GM19438 (cell line): Measurements from ENCODE around the gene PAM16.

Experiments
- ATAC-seq: cut with Tn5 transposase; IDR thresholded peaks from one replicate; pipeline ENCODE4 v1.9.1; 2021; ENCODE audit warnings: low read depth; ENCODE audit not compliant: unreplicated experiment

Gene PAM16

GRCh38 chr16:4372001-4372577, 21.0 kb upstream of the PAM16 start:
- peak; percentile 30 for ATAC-seq

GRCh38 chr16:4371357-4372000, 20.4 kb upstream of the PAM16 start, which contains the start of gene VASN:
TSS of gene VASN (plus strand) at chr16:4371848. CDS start at chr16:4380878, 9,030 bp downstream.
- ATAC-seq, result peak; percentile 65

GRCh38 chr16:4370570-4371356, 19.6 kb upstream of the PAM16 start:
- no peak for ATAC-seq

GRCh38 chr16:4370151-4370550, 19.0 kb upstream of the PAM16 start:
- no peak for ATAC-seq

GRCh38 chr16:4369007-4369733, 18.0 kb upstream of the PAM16 start:
- ATAC-seq, result no peak

- ATAC-seq, result no peak
Observed at GRCh38 chr16:4367393-4367856, 16.3 kb upstream of the PAM16 start.

- ATAC-seq, result no peak
Observed at GRCh38 chr16:4366016-4366415, 14.9 kb upstream of the PAM16 start.

GRCh38 chr16:4365615-4366014, 14.5 kb upstream of the PAM16 start:
- no peak for ATAC-seq

- peak; percentile 69 for ATAC-seq
Observed at GRCh38 chr16:4365014-4365406, 13.9 kb upstream of the PAM16 start.

GRCh38 chr16:4364196-4365013, 13.3 kb upstream of the PAM16 start:
- no peak for ATAC-seq

GRCh38 chr16:4362476-4363135, 11.5 kb upstream of the PAM16 start:
- ATAC-seq, result no peak

GRCh38 chr16:4361944-4362311, 10.8 kb upstream of the PAM16 start:
- ATAC-seq, result no peak

- ATAC-seq, result no peak
Observed at GRCh38 chr16:4361033-4361943, 10.2 kb upstream of the PAM16 start.

- ATAC-seq, result no peak
Observed at GRCh38 chr16:4360538-4361021, 9.5 kb upstream of the PAM16 start.

- ATAC-seq, result no peak
Observed at GRCh38 chr16:4359914-4360313, 8.8 kb upstream of the PAM16 start.

- no peak for ATAC-seq
Observed at GRCh38 chr16:4358831-4359561, 7.9 kb upstream of the PAM16 start.

- no peak for ATAC-seq
Observed at GRCh38 chr16:4358236-4358635, 7.1 kb upstream of the PAM16 start.

- ATAC-seq, result no peak
Observed at GRCh38 chr16:4356820-4357219, 5.7 kb upstream of the PAM16 start.
